ENCODE data around the gene TUBGCP2. TPM values are rescaled to one million over a fixed set of nuclear protein-coding genes. Genes with fewer than 3 reads are reported as not detected.

Gene TUBGCP2
- total and polyA plus RNA-seq, 9 donors, result 31.2 to 70.5 (median 56.0) TPM

MicroRNA genes within 50 kb of the gene (microRNA counts, 767-probe panel; counts per million panel counts)
- 530 counts per million, percentile 78 among the panel's probes with 10 or more counts for microRNA hsa-miR-202-3p

Small RNA genes lying within 50 kb of the gene (microRNA-seq; reads per million reads assigned to microRNA genes)
- gene MIR202, result 574 to 3,290 (median 801) reads per million in 3 donors

Small RNA genes lying within 50 kb of the gene (small RNA-seq; reads per million reads assigned to genes)
- not detected for gene BANF1P2

Other genes with a start within 250 kb of the TUBGCP2 start
- gene ADGRA1, start 220.9 kb downstream of the TUBGCP2 start, total RNA-seq, result under 1 TPM in 4 of 7 donors, not detected in 3; 0.07 to 0.92 (median 0.13) TPM
- gene ADGRA1, start 220.9 kb downstream of the TUBGCP2 start, polyA plus RNA-seq, result not detected
- gene KNDC1, start 148.7 kb downstream of the TUBGCP2 start, total RNA-seq, result 10 to 100 TPM in 6 of 7 donors, 1 to 10 TPM in 1; 6.7 to 34.9 (median 18.6) TPM
- 1 to 10 TPM in 1 of 2 donors, under 1 TPM in 1; 0.67 to 5.6 TPM for gene KNDC1, start 148.7 kb downstream of the TUBGCP2 start, polyA plus RNA-seq
- gene UTF1, start 78.7 kb downstream of the TUBGCP2 start, total RNA-seq, result 1 to 10 TPM in 5 of 7 donors, under 1 TPM in 1, not detected in 1; 0.35 to 9.3 (median 2.9) TPM
- gene UTF1, start 78.7 kb downstream of the TUBGCP2 start, polyA plus RNA-seq, result under 1 TPM in 1 of 2 donors, not detected in 1; 0.06 TPM
- 1 to 10 TPM in 4 of 7 donors, under 1 TPM in 3; 0.23 to 2.2 (median 1.1) TPM for gene VENTX, start 71.0 kb downstream of the TUBGCP2 start, total RNA-seq
- under 1 TPM; 0.36 to 0.47 TPM for gene VENTX, start 71.0 kb downstream of the TUBGCP2 start, polyA plus RNA-seq
- 1 to 10 TPM; 1.9 to 5.9 (median 4.4) TPM for gene ADAM8, start 32.0 kb downstream of the TUBGCP2 start, total RNA-seq
- 1 to 10 TPM in 1 of 2 donors, under 1 TPM in 1; 0.48 to 1.7 TPM for gene ADAM8, start 32.0 kb downstream of the TUBGCP2 start, polyA plus RNA-seq
- gene ZNF511, start within 50 bp of the TUBGCP2 start, total RNA-seq, result 10 to 100 TPM; 23.3 to 64.8 (median 46.8) TPM
- gene ZNF511, start within 50 bp of the TUBGCP2 start, polyA plus RNA-seq, result 10 to 100 TPM; 16.3 to 52.1 TPM
- gene CALY, start 28.0 kb upstream of the TUBGCP2 start, total RNA-seq, result under 1 TPM in 1 of 7 donors, not detected in 6; 0.69 TPM
- not detected for gene CALY, start 28.0 kb upstream of the TUBGCP2 start, polyA plus RNA-seq
- 1 to 10 TPM in 1 of 7 donors, not detected in 6; 2.0 TPM for gene PRAP1, start 38.5 kb upstream of the TUBGCP2 start, total RNA-seq
- gene PRAP1, start 38.5 kb upstream of the TUBGCP2 start, polyA plus RNA-seq, result not detected
- 10 to 100 TPM in 6 of 7 donors, 1 to 10 TPM in 1; 9.2 to 26.3 (median 17.1) TPM for gene FUOM, start 49.1 kb upstream of the TUBGCP2 start, total RNA-seq
- 10 to 100 TPM in 1 of 2 donors, 1 to 10 TPM in 1; 1.2 to 14.8 TPM for gene FUOM, start 49.1 kb upstream of the TUBGCP2 start, polyA plus RNA-seq
- 10 to 100 TPM; 27.2 to 74.4 (median 66.4) TPM for gene ECHS1, start 64.5 kb upstream of the TUBGCP2 start, total RNA-seq
- gene ECHS1, start 64.5 kb upstream of the TUBGCP2 start, polyA plus RNA-seq, result 100 to 1,000 TPM in 1 of 2 donors, 10 to 100 TPM in 1; 68.9 to 102 TPM
- gene PAOX, start 70.4 kb upstream of the TUBGCP2 start, total RNA-seq, result 10 to 100 TPM in 3 of 7 donors, 1 to 10 TPM in 4; 6.3 to 11.4 (median 9.2) TPM
- 1 to 10 TPM; 2.1 to 7.8 TPM for gene PAOX, start 70.4 kb upstream of the TUBGCP2 start, polyA plus RNA-seq
- 10 to 100 TPM; 23.1 to 55.1 (median 32.5) TPM for gene MTG1, start 85.3 kb upstream of the TUBGCP2 start, total RNA-seq
- gene MTG1, start 85.3 kb upstream of the TUBGCP2 start, polyA plus RNA-seq, result 10 to 100 TPM; 33.7 to 34.9 TPM
- gene SPRN, start 115.8 kb upstream of the TUBGCP2 start, total RNA-seq, result under 1 TPM in 3 of 7 donors, not detected in 4; 0.11 to 0.20 (median 0.15) TPM
- under 1 TPM; 0.05 to 0.10 TPM for gene SPRN, start 115.8 kb upstream of the TUBGCP2 start, polyA plus RNA-seq
- 1 to 10 TPM in 6 of 7 donors, under 1 TPM in 1; 0.72 to 5.0 (median 3.6) TPM for gene SCART1, start 145.1 kb upstream of the TUBGCP2 start, total RNA-seq
- under 1 TPM; 0.71 to 0.72 TPM for gene SCART1, start 145.1 kb upstream of the TUBGCP2 start, polyA plus RNA-seq
- gene CYP2E1, start 218.5 kb upstream of the TUBGCP2 start, total RNA-seq, result 1 to 10 TPM in 6 of 7 donors, under 1 TPM in 1; 0.83 to 4.6 (median 3.7) TPM
- gene CYP2E1, start 218.5 kb upstream of the TUBGCP2 start, polyA plus RNA-seq, result 1 to 10 TPM in 1 of 2 donors, under 1 TPM in 1; 0.96 to 1.6 TPM

Data from ovary (tissue), 9 donors.